Endothelial cell of umbilical vein (primary cell): ENCODE results near the gene MAP4K4. TPM values are rescaled to one million over a fixed set of nuclear protein-coding genes. Genes with fewer than 3 reads are reported as not detected.

ENCODE experiments used
- BruUV-seq: library from RNA; stranded (reverse); fragments of 400-500 nt; replicated peaks from 2 replicates; lab custom pipeline; 2021; lab: Mats Ljungman, UMichigan
- CTCF ChIA-PET: fragments of 300-600, 350-600 bp; sonication (Branson Sonifier 250); formaldehyde crosslinking; loops from one replicate; lab custom pipeline; 2021; ENCODE audit warnings: antibody characterized with exemption, inconsistent platforms; lab: Charles Lee
- POLR2A ChIA-PET: fragments of 300-600, 350-600 bp; sonication (Branson Sonifier 250); formaldehyde crosslinking; loops from one replicate; lab custom pipeline; 2021; ENCODE audit warnings: antibody characterized with exemption, inconsistent platforms; lab: Charles Lee
- DNase-seq: peaks from one replicate; pipeline ENCODE4 v3.0.0-alpha.2; 2011; ENCODE audit warnings: low read depth, low spot score
- FAIRE-seq: peaks from 2 replicates; lab custom pipeline; 2011; peaks lifted over from hg19 to GRCh38; lab: Jason Lieb, UNC
- H2AFZ ChIP-seq: 2 replicates; pipeline ENCODE4 v1.6.0; 2012; ENCODE audit warnings: low read depth, low read length, control low read depth, inconsistent platforms
- H3K27ac ChIP-seq: 2 replicates; pipeline ENCODE4 v1.5.1; 2011; ENCODE audit warnings: low read depth, mild to moderate bottlenecking, control low read depth, low read length, moderate library complexity; ENCODE audit not compliant: insufficient read depth
- H3K27me3 ChIP-seq, 2 experiments: 2 replicates each; pipeline versions ENCODE4 v1.6.0 to v1.6.1; 2011; ENCODE audit warnings: low read length in 2 of 2, mixed read lengths in 1 of 2; ENCODE audit not compliant: control insufficient read depth in 2 of 2, insufficient read depth in 2 of 2
- H3K36me3 ChIP-seq, 2 experiments: 2 replicates in 1 of 2; 3 replicates in 1 of 2; pipeline ENCODE4 v1.5.1; 2011; ENCODE audit warnings: low read length in 2 of 2, mild to moderate bottlenecking in 1 of 2, moderate library complexity in 1 of 2; ENCODE audit not compliant: control insufficient read depth in 2 of 2, insufficient read depth in 2 of 2; ENCODE audit errors: extremely low read depth in 1 of 2
- H3K4me1 ChIP-seq: 3 replicates; pipeline ENCODE4 v1.5.1; 2011; ENCODE audit warnings: mild to moderate bottlenecking, low read length; ENCODE audit not compliant: control insufficient read depth, insufficient read depth; ENCODE audit errors: extremely low read depth
- H3K4me2 ChIP-seq: 2 replicates; pipeline ENCODE4 v1.6.1; 2011; ENCODE audit warnings: low read length, control low read depth, mixed read lengths; ENCODE audit not compliant: insufficient read depth
- H3K4me3 ChIP-seq, 3 experiments: fragments of 200-600 bp in 1 of 3; sonication (generic), shearing (Covaris generic) in 1 of 3; replicated peaks in 1 of 3; 2 replicates each; pipeline ENCODE4 v1.5.1; 2011 to 2016; ENCODE audit warnings: control low read depth in 3 of 3, low read length in 3 of 3, mild to moderate bottlenecking in 2 of 3, inconsistent platforms in 1 of 3, low read depth in 1 of 3, moderate library complexity in 1 of 3; ENCODE audit not compliant: insufficient read depth in 1 of 3
- H3K79me2 ChIP-seq: 2 replicates; pipeline ENCODE4 v1.6.0; 2012; ENCODE audit warnings: low read length, inconsistent platforms; ENCODE audit not compliant: control insufficient read depth, insufficient read depth
- H3K9ac ChIP-seq: replicated peaks from 2 replicates; pipeline ENCODE3; 2011; ENCODE audit warnings: low read length, control low read depth; ENCODE audit not compliant: insufficient read depth; ENCODE audit errors: extremely low read depth
- H3K9me1 ChIP-seq: replicated peaks from 3 replicates; pipeline ENCODE4 v1.6.0; 2011; ENCODE audit warnings: mild to moderate bottlenecking, low read length; ENCODE audit not compliant: control insufficient read depth, insufficient read depth; ENCODE audit errors: extremely low read depth
- H3K9me3 ChIP-seq: replicated peaks from 2 replicates; pipeline ENCODE4 v1.5.1; 2012; ENCODE audit warnings: low read length, inconsistent platforms; ENCODE audit not compliant: control insufficient read depth, insufficient read depth
- H4K20me1 ChIP-seq: replicated peaks from 2 replicates; pipeline ENCODE3; 2011; ENCODE audit warnings: mild to moderate bottlenecking, low read length; ENCODE audit not compliant: control insufficient read depth, insufficient read depth; ENCODE audit errors: extremely low read depth
- CTCF ChIP-seq, 2 donors: IDR thresholded peaks; 1 replicate in 1 of 2; 2 replicates in 1 of 2; pipeline ENCODE4 v1.5.1; 2011; ENCODE audit warnings: low read length in 2 of 2, mild to moderate bottlenecking in 2 of 2, moderate library complexity in 2 of 2, control low read depth in 1 of 2, inconsistent platforms in 1 of 2, low read depth in 1 of 2; ENCODE audit not compliant: insufficient read depth in 1 of 2; ENCODE audit errors: extremely low read depth in 1 of 2
- EZH2 ChIP-seq: IDR thresholded peaks from 2 replicates; pipeline ENCODE4 v1.6.1; 2012; ENCODE audit warnings: borderline replicate concordance, low read depth, mild to moderate bottlenecking, moderate library complexity, low read length, inconsistent platforms; ENCODE audit not compliant: severe bottlenecking
- FOS ChIP-seq: IDR thresholded peaks from 2 replicates; pipeline ENCODE4 v1.6.1; 2011; ENCODE audit warnings: mild to moderate bottlenecking, low read length, moderate library complexity, borderline replicate concordance; ENCODE audit not compliant: insufficient read depth
- GATA2 ChIP-seq: IDR thresholded peaks from 2 replicates; pipeline ENCODE4 v1.7.0; 2011; ENCODE audit warnings: low read depth, mild to moderate bottlenecking, moderate library complexity, mixed read lengths, low read length; ENCODE audit not compliant: insufficient read length, insufficient read depth
- JUN ChIP-seq: IDR thresholded peaks from 2 replicates; pipeline ENCODE4 v1.6.1; 2011; ENCODE audit warnings: borderline replicate concordance, low read depth; ENCODE audit not compliant: insufficient read length, insufficient read depth
- MYC ChIP-seq: IDR thresholded peaks from one replicate; pipeline ENCODE4 v1.6.1; 2011; ENCODE audit warnings: mild to moderate bottlenecking, low read depth, low read length
- POLR2A ChIP-seq: IDR thresholded peaks from 2 replicates; pipeline ENCODE4 v1.6.1; 2012; ENCODE audit warnings: low read depth, mild to moderate bottlenecking, control low read depth, low read length
- POLR2AphosphoS5 ChIP-seq: IDR thresholded peaks from 2 replicates; pipeline ENCODE4 v1.6.1; 2012; ENCODE audit warnings: low read depth, mild to moderate bottlenecking, control low read depth, low read length, moderate library complexity; ENCODE audit not compliant: insufficient read depth
- dilution Hi-C: fragments of 300-500 bp; cut with MboI; formaldehyde crosslinking; loops from one replicate; pipeline ENCODE4 v1.15.0; 2019; ENCODE audit warnings: low sequenced_read_pairs; ENCODE audit not compliant: extremely low pct_ligation_motif_present
- intact Hi-C: fragments of 100-400 bp; cut with micrococcal nuclease; formaldehyde crosslinking; loops from one replicate; pipeline ENCODE4 v1.10.0; 2022
- polyA plus RNA-seq, 4 experiments: library from polyadenylated mRNA; depleted of rRNA in 3 of 4; stranded (reverse) in 3 of 4; unstranded in 1 of 4; fragments of >200 nt; gene quantifications; 2 replicates each; pipeline versions ENCODE4 v1.2.1 to v1.2.3, GENCODE V29; 2011 to 2012; ENCODE audit warnings: missing spikeins in 1 of 4
- total RNA-seq: library from RNA; stranded (reverse); gene quantifications from 2 replicates; pipeline ENCODE4 v1.2.3, GENCODE V29; 2021
- TF ChIP-seq, protein P1 (sequence below): IDR thresholded peaks from 2 replicates; pipeline ENCODE4 v1.6.1; 2011; ENCODE audit not compliant: insufficient read depth, insufficient read length

The MAP4K4 gene
- total and polyA plus RNA-seq, 2 donors (not counting 3 experiments of a cell fraction or from before 2014, with no cell fraction given): 79.4 to 269 TPM

DNA sequence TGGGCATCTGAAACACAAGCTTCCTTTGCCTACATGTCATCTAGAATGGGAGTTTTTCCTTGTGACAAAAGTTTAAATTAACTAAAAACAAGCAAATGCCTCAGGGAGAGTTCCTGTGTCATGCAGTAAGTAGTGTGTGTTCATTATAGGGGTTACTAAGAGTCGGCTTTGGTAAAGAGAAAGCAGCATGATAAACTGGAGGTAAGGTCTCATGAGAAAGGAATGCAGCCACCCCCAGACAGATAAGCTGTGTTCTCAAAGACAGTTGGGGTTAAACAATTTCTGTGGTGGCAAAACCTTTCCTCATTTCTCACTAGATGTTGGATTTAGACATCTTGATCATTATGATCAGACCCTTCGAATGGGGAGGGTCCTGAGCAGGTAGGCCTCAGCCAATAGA is 129.7 kb downstream of the MAP4K4 start:
- Histone ChIP-seq H3K27me3 (no peaks in the 10 kb centered on the region), H3K9me1 (no peaks in the 10 kb centered on the region), H3K4me2 (no peak overlapping the region), H3K36me3 (peaks cover 15 to 28% of the 10 kb centered on the region in 2 experiments), H3K27ac (peak overlapping the region; percentile 54), H3K9me3 (no peaks in the 10 kb centered on the region), H2AFZ (no peak overlapping the region), H3K4me3 (no peak overlapping the region), H3K4me1 (peaks cover 52% of the 10 kb centered on the region), H4K20me1 (peaks cover 6% of the 10 kb centered on the region), H3K79me2 (peaks cover 92% of the 10 kb centered on the region), H3K9ac (no peak overlapping the region)
- peak; percentile 31 for FAIRE-seq
- dilution Hi-C loops (no loop called here), intact Hi-C loops (no loop called here)
- DNase-seq: peak; percentile 45
- ChIA-PET CTCF (interaction anchor here (0.8 to 10.3 kb wide), 5 partner anchors 12 to 129 kb away, joined by 4 to 90 read pairs (median 6); no protein-coding TSS in a partner anchor), POLR2A (no interaction called here)
- TF ChIP-seq POLR2AphosphoS5 (no peak), FOS (peak; percentile 9)
- BruUV-seq: no TSS peak

DNA sequence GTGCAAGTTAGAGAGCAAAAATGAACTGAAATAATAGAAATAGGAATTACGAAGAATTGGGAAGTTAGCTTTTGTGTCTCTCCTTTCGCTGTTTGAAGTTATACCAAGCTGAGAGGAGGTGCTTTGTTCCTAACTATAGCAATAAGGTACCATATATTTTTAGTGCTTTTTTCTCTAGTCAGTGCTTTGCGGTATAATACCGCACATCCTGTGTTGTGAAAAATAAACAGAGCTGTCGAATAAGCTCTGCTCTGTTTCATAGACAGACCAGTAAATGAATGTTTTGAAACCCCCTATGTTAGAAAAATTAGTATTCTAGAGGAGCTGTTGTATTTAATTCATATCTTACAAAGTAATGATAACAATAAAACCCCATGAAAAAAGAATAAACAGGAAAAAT is 130.8 kb downstream of the MAP4K4 start:
- peaks cover 87% of the 10 kb centered on the region for H3K79me2 ChIP-seq
- POLR2A ChIA-PET: interaction anchor here (0.5 kb wide), 1 partner anchor 620 kb away, joined by 4 read pairs; no protein-coding TSS in a partner anchor
- H3K4me3 ChIP-seq: no peak overlapping the region
- no TSS peak for BruUV-seq
- H3K9me3 ChIP-seq: no peaks in the 10 kb centered on the region
- no peaks in the 10 kb centered on the region for H3K9me1 ChIP-seq
- dilution Hi-C loops: no loop called here
- no peak overlapping the region for H3K4me2 ChIP-seq
- no peaks in the 10 kb centered on the region for H4K20me1 ChIP-seq
- CTCF ChIA-PET: interaction anchor here (0.9 to 10.3 kb wide), 7 partner anchors 58 to 486 kb away, joined by 3 to 90 read pairs (median 12); no protein-coding TSS in a partner anchor
- H2AFZ ChIP-seq: no peak overlapping the region
- TF ChIP-seq CTCF (IDR thresholded peaks at IDR 0.05; ENCODE audit: extremely low read depth in 1 of 2, insufficient read depth in 1 of 2, low read depth in 1 of 2, low read length in 2 of 2) (no peak), POLR2A (no peak), POLR2AphosphoS5 (no peak), GATA2 (no peak), MYC (no peak), EZH2 (no peak), JUN (no peak), FOS (no peak)
- TF ChIP-seq, protein P1, sequence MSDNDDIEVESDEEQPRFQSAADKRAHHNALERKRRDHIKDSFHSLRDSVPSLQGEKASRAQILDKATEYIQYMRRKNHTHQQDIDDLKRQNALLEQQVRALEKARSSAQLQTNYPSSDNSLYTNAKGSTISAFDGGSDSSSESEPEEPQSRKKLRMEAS: no peak
- H3K4me1 ChIP-seq: peaks cover 45% of the 10 kb centered on the region
- H3K27ac ChIP-seq: no peak overlapping the region
- no peak overlapping the region for H3K9ac ChIP-seq
- intact Hi-C loops: no loop called here
- DNase-seq: no peak
- FAIRE-seq: no peak
- H3K36me3 ChIP-seq: peaks cover 15 to 33% of the 10 kb centered on the region in 2 experiments
- no peaks in the 10 kb centered on the region for H3K27me3 ChIP-seq
